Stimulated activated naive CD4-positive, alpha-beta T cell (primary cell): ENCODE results near the gene IRF6.
A peak's percentile ranks its signal among the peaks of the same experiment; 100 is the strongest.

Source experiments
- DNase-seq, 6 experiments: peaks; one replicate each; lab custom pipeline; 2025; lab: John Stamatoyannopoulos, UW

IRF6 gene

GRCh38 chr1:209805875-209806760 lies at the start of gene IRF6:
Gene IRF6 (minus strand): TSS chr1:209806142. CDS start chr1:209801413, 4,729 bp downstream.
- peak; percentile 71 to 78 (median 76) for DNase-seq

GRCh38 chr1:209855623-209856022 lies 49.7 kb upstream of the IRF6 start:
- no peak for DNase-seq

- no peak for DNase-seq
Observed at GRCh38 chr1:209855006-209855405, 49.1 kb upstream of the IRF6 start.

- DNase-seq = no peak
Observed at GRCh38 chr1:209854196-209854595, 48.3 kb upstream of the IRF6 start.

GRCh38 chr1:209853676-209854075 lies 47.7 kb upstream of the IRF6 start:
- DNase-seq = no peak

GRCh38 chr1:209850342-209850979 lies 44.5 kb upstream of the IRF6 start:
- no peak for DNase-seq

GRCh38 chr1:209849388-209849787 lies 43.4 kb upstream of the IRF6 start:
- DNase-seq = no peak

- no peak for DNase-seq
Observed at GRCh38 chr1:209845408-209845725, 39.4 kb upstream of the IRF6 start.

GRCh38 chr1:209844695-209845407 lies 38.9 kb upstream of the IRF6 start:
- DNase-seq = no peak

- DNase-seq = no peak
Observed at GRCh38 chr1:209840611-209841010, 34.7 kb upstream of the IRF6 start.

- no peak for DNase-seq
Observed at GRCh38 chr1:209839875-209840546, 34.1 kb upstream of the IRF6 start.

GRCh38 chr1:209838537-209838936 lies 32.6 kb upstream of the IRF6 start:
- DNase-seq = no peak

GRCh38 chr1:209837671-209838070 lies 31.7 kb upstream of the IRF6 start:
- DNase-seq = no peak

GRCh38 chr1:209835782-209836298 lies 29.9 kb upstream of the IRF6 start:
- DNase-seq = no peak

- no peak for DNase-seq
Observed at GRCh38 chr1:209831615-209832014, 25.7 kb upstream of the IRF6 start.

GRCh38 chr1:209830722-209831121 lies 24.8 kb upstream of the IRF6 start:
- DNase-seq = no peak

GRCh38 chr1:209829716-209830115 lies 23.8 kb upstream of the IRF6 start:
- DNase-seq = no peak

- DNase-seq = peak; percentile 87 to 93 (median 90)
Observed at GRCh38 chr1:209827384-209828262, 21.7 kb upstream of the IRF6 start, which contains the start of gene UTP25. Gene UTP25 (plus strand): TSS chr1:209827972. CDS start chr1:209828064, 92 bp downstream.

- no peak for DNase-seq
Observed at GRCh38 chr1:209825591-209826434, 19.9 kb upstream of the IRF6 start.
